GM18951 (cell line): ENCODE measurements around the gene PRSS38.
"Not testable (repeated sequence)": the region's sequence is repeated elsewhere in the genome, so short reads cannot be mapped to it uniquely, and the experiment has no call there.

ENCODE experiments used
- POLR2A ChIP-seq: IDR thresholded peaks from 4 replicates; pipeline ENCODE4 v1.6.1; 2011; ENCODE audit warnings: mild to moderate bottlenecking; ENCODE audit not compliant: insufficient read length, insufficient read depth; ENCODE audit errors: extremely low read depth
- in situ Hi-C: fragments of 300-500 bp; cut with MboI; formaldehyde crosslinking; loops from one replicate; pipeline ENCODE4 v1.12.0; 2022; ENCODE audit warnings: low sequenced_read_pairs, mixed read lengths, inconsistent platforms; ENCODE audit not compliant: unreplicated experiment

The PRSS38 gene

GRCh38 chr1:227816750-227817446 lies 1.4 kb downstream of the PRSS38 start:
- TF ChIP-seq POLR2A, result no peak
- in situ Hi-C loops, result no loop called here

- in situ Hi-C loops, result no loop called here
- no peak for TF ChIP-seq POLR2A
Observed at GRCh38 chr1:227823537-227823936, 8.1 kb downstream of the PRSS38 start.

GRCh38 chr1:227824204-227824603 lies 8.7 kb downstream of the PRSS38 start:
- no peak for TF ChIP-seq POLR2A
- in situ Hi-C loops, result no loop called here

GRCh38 chr1:227828786-227829185 lies 13.3 kb downstream of the PRSS38 start:
- in situ Hi-C loops, result no loop called here
- no peak for TF ChIP-seq POLR2A

GRCh38 chr1:227838181-227838580 lies 22.7 kb downstream of the PRSS38 start:
- TF ChIP-seq POLR2A, result no peak
- in situ Hi-C loops, result no loop called here

- no peak for TF ChIP-seq POLR2A
- in situ Hi-C loops, result no loop called here
Observed at GRCh38 chr1:227841096-227841495, 25.6 kb downstream of the PRSS38 start.

GRCh38 chr1:227844320-227845146 lies 29.1 kb downstream of the PRSS38 start:
- in situ Hi-C loops, result no loop called here
- TF ChIP-seq POLR2A, result no peak

DNA sequence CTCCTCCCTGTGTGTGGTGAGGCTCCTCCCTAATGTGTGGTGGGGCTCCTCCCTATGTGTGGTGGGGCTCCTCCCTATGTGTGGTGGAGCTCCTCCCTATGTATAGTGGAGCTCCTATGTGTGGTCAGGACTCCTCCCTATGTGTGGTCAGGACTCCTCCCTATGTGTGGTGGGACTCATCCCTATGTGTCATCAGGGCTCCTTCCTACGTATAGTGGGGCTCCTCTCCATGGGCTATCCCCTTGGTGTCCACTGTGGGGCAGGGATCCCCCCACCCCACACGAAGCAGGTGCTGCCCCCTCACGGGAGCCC lies 29.6 kb downstream of the PRSS38 start:
- in situ Hi-C loops, result no loop called here
- no peak for TF ChIP-seq POLR2A

DNA sequence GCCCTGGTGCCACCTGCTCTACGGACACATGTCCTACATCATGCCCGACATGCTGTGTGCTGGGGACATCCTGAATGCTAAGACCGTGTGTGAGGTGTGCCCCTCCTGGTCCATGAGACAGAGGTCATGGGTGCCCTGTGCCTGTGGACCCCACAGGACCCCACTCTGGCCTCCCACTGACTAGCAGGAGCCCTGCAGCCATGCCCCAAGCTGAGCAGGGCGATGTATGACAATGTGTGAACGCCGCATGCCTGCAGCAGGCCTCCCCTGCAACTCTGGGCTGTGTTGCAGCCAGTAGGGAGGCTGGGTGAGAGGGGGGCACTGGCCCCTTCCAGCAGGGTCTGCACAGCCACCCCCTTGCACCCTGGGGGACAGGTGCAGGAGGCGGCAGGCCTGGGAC lies 30.0 kb downstream of the PRSS38 start:
- in situ Hi-C loops, result no loop called here
- TF ChIP-seq POLR2A, result no peak

GRCh38 chr1:227846265-227846858 lies 30.9 kb downstream of the PRSS38 start:
- in situ Hi-C loops, result no loop called here
- TF ChIP-seq POLR2A, result no peak

- in situ Hi-C loops, result not testable (repeated sequence)
Observed at GRCh38 chr1:227847046-227847445, 31.6 kb downstream of the PRSS38 start.

GRCh38 chr1:227848430-227848932 lies 33.0 kb downstream of the PRSS38 start:
- TF ChIP-seq POLR2A, result no peak
- in situ Hi-C loops, result no loop called here

- in situ Hi-C loops, result no loop called here
- TF ChIP-seq POLR2A, result no peak
Observed at GRCh38 chr1:227849251-227849650, 33.8 kb downstream of the PRSS38 start.

GRCh38 chr1:227854189-227854588 lies 38.7 kb downstream of the PRSS38 start:
- TF ChIP-seq POLR2A, result no peak
- in situ Hi-C loops, result no loop called here
